ENCODE measurements around the gene NID2. TPM values are rescaled to one million over a fixed set of nuclear protein-coding genes. Genes with fewer than 3 reads are reported as not detected.

NID2 gene
- total and polyA plus RNA-seq, 9 of the 15 experiments (the other 6 are each of a cell fraction or from before 2014, with no cell fraction given) = 0.04 to 0.45 (median 0.16) TPM; not detected in 3

Other genes with a start within 250 kb of the NID2 start
- gene GNG2, start 208.4 kb downstream of the NID2 start, total RNA-seq (2014; rRNA removed) = not detected in 2 replicates
- gene GNG2, start 208.4 kb downstream of the NID2 start, total RNA-seq (2014; rRNA removed; fragmentation: Illumina TruSeq; extraction: Trizol) = not detected in 2 replicates
- gene GNG2, start 208.4 kb downstream of the NID2 start, total RNA-seq (2015; rRNA removed; fragmentation: Illumina TruSeq; extraction: Trizol) = not detected in 2 replicates
- gene GNG2, start 208.4 kb downstream of the NID2 start, total RNA-seq (2021) = 0.18 TPM in 1 of 2 replicates, not detected in the other
- gene GNG2, start 208.4 kb downstream of the NID2 start, polyA plus RNA-seq (2011; rRNA removed) = 0.12 TPM in 1 of 2 replicates, not detected in the other
- gene GNG2, start 208.4 kb downstream of the NID2 start, polyA plus RNA-seq (2014; fragmentation: Illumina TruSeq; extraction: Trizol) = not detected in 2 replicates
- gene GNG2, start 208.4 kb downstream of the NID2 start, polyA plus RNA-seq (2014; fragmentation: Nextera tagmentation; extraction: Ambion mirVana) = not detected
- gene GNG2, start 208.4 kb downstream of the NID2 start, polyA plus RNA-seq (2014; rRNA removed) = not detected in 2 replicates
- 127 and 155 TPM in 2 replicates for gene RTRAF, start 79.5 kb downstream of the NID2 start, total RNA-seq (2014; rRNA removed)
- gene RTRAF, start 79.5 kb downstream of the NID2 start, total RNA-seq (2014; rRNA removed; fragmentation: Illumina TruSeq; extraction: Trizol) = 172 and 188 TPM in 2 replicates
- gene RTRAF, start 79.5 kb downstream of the NID2 start, total RNA-seq (2015; rRNA removed; fragmentation: Illumina TruSeq; extraction: Trizol) = 185 and 204 TPM in 2 replicates
- gene RTRAF, start 79.5 kb downstream of the NID2 start, total RNA-seq (2021) = 130 and 145 TPM in 2 replicates
- gene RTRAF, start 79.5 kb downstream of the NID2 start, polyA plus RNA-seq (2011; rRNA removed) = 172 and 204 TPM in 2 replicates
- 179 and 233 TPM in 2 replicates for gene RTRAF, start 79.5 kb downstream of the NID2 start, polyA plus RNA-seq (2014; fragmentation: Illumina TruSeq; extraction: Trizol)
- 100 to 1,000 TPM; 140 to 150 TPM for gene RTRAF, start 79.5 kb downstream of the NID2 start, polyA plus RNA-seq (2014; fragmentation: Nextera tagmentation; extraction: Ambion mirVana)
- gene RTRAF, start 79.5 kb downstream of the NID2 start, polyA plus RNA-seq (2014; rRNA removed) = 126 and 182 TPM in 2 replicates
- not detected in 2 replicates for gene PTGDR, start 198.6 kb upstream of the NID2 start, total RNA-seq (2014; rRNA removed)
- gene PTGDR, start 198.6 kb upstream of the NID2 start, total RNA-seq (2014; rRNA removed; fragmentation: Illumina TruSeq; extraction: Trizol) = not detected in 2 replicates
- not detected in 2 replicates for gene PTGDR, start 198.6 kb upstream of the NID2 start, total RNA-seq (2015; rRNA removed; fragmentation: Illumina TruSeq; extraction: Trizol)
- gene PTGDR, start 198.6 kb upstream of the NID2 start, total RNA-seq (2021) = not detected in 2 replicates
- not detected in 2 replicates for gene PTGDR, start 198.6 kb upstream of the NID2 start, polyA plus RNA-seq (2011; rRNA removed)
- not detected in 2 replicates for gene PTGDR, start 198.6 kb upstream of the NID2 start, polyA plus RNA-seq (2014; fragmentation: Illumina TruSeq; extraction: Trizol)
- not detected for gene PTGDR, start 198.6 kb upstream of the NID2 start, polyA plus RNA-seq (2014; fragmentation: Nextera tagmentation; extraction: Ambion mirVana)
- not detected in 2 replicates for gene PTGDR, start 198.6 kb upstream of the NID2 start, polyA plus RNA-seq (2014; rRNA removed)
- not detected in 2 replicates for gene PTGER2, start 245.3 kb upstream of the NID2 start, total RNA-seq (2014; rRNA removed)
- not detected in 2 replicates for gene PTGER2, start 245.3 kb upstream of the NID2 start, total RNA-seq (2014; rRNA removed; fragmentation: Illumina TruSeq; extraction: Trizol)
- gene PTGER2, start 245.3 kb upstream of the NID2 start, total RNA-seq (2015; rRNA removed; fragmentation: Illumina TruSeq; extraction: Trizol) = not detected in 2 replicates
- not detected in 2 replicates for gene PTGER2, start 245.3 kb upstream of the NID2 start, total RNA-seq (2021)
- not detected in 2 replicates for gene PTGER2, start 245.3 kb upstream of the NID2 start, polyA plus RNA-seq (2011; rRNA removed)
- gene PTGER2, start 245.3 kb upstream of the NID2 start, polyA plus RNA-seq (2014; fragmentation: Illumina TruSeq; extraction: Trizol) = not detected in 2 replicates
- not detected for gene PTGER2, start 245.3 kb upstream of the NID2 start, polyA plus RNA-seq (2014; fragmentation: Nextera tagmentation; extraction: Ambion mirVana)
- not detected in 2 replicates for gene PTGER2, start 245.3 kb upstream of the NID2 start, polyA plus RNA-seq (2014; rRNA removed)

Data from K562 (cell line).